Endothelial cell of umbilical vein (primary cell): ENCODE results near the gene EIF1B. TPM values are rescaled to one million over a fixed set of nuclear protein-coding genes. Genes with fewer than 3 reads are reported as not detected.

Source experiments
- BruUV-seq: library from RNA; stranded (reverse); fragments of 400-500 nt; replicated peaks from 2 replicates; lab custom pipeline; 2021; lab: Mats Ljungman, UMichigan
- CTCF ChIA-PET: fragments of 300-600, 350-600 bp; sonication (Branson Sonifier 250); formaldehyde crosslinking; loops from one replicate; lab custom pipeline; 2021; ENCODE audit warnings: antibody characterized with exemption, inconsistent platforms; lab: Charles Lee
- POLR2A ChIA-PET: fragments of 300-600, 350-600 bp; sonication (Branson Sonifier 250); formaldehyde crosslinking; loops from one replicate; lab custom pipeline; 2021; ENCODE audit warnings: antibody characterized with exemption, inconsistent platforms; lab: Charles Lee
- DNase-seq: peaks from one replicate; pipeline ENCODE4 v3.0.0-alpha.2; 2011; ENCODE audit warnings: low read depth, low spot score
- FAIRE-seq: peaks from 2 replicates; lab custom pipeline; 2011; peaks lifted over from hg19 to GRCh38; lab: Jason Lieb, UNC
- H2AFZ ChIP-seq: 2 replicates; pipeline ENCODE4 v1.6.0; 2012; ENCODE audit warnings: low read depth, low read length, control low read depth, inconsistent platforms
- H3K27ac ChIP-seq: 2 replicates; pipeline ENCODE4 v1.5.1; 2011; ENCODE audit warnings: low read depth, mild to moderate bottlenecking, control low read depth, low read length, moderate library complexity; ENCODE audit not compliant: insufficient read depth
- H3K27me3 ChIP-seq, 2 experiments: 2 replicates each; pipeline versions ENCODE4 v1.6.0 to v1.6.1; 2011; ENCODE audit warnings: low read length in 2 of 2, mixed read lengths in 1 of 2; ENCODE audit not compliant: control insufficient read depth in 2 of 2, insufficient read depth in 2 of 2
- H3K36me3 ChIP-seq, 2 experiments: 2 replicates in 1 of 2; 3 replicates in 1 of 2; pipeline ENCODE4 v1.5.1; 2011; ENCODE audit warnings: low read length in 2 of 2, mild to moderate bottlenecking in 1 of 2, moderate library complexity in 1 of 2; ENCODE audit not compliant: control insufficient read depth in 2 of 2, insufficient read depth in 2 of 2; ENCODE audit errors: extremely low read depth in 1 of 2
- H3K4me1 ChIP-seq: 3 replicates; pipeline ENCODE4 v1.5.1; 2011; ENCODE audit warnings: mild to moderate bottlenecking, low read length; ENCODE audit not compliant: control insufficient read depth, insufficient read depth; ENCODE audit errors: extremely low read depth
- H3K4me2 ChIP-seq: 2 replicates; pipeline ENCODE4 v1.6.1; 2011; ENCODE audit warnings: low read length, control low read depth, mixed read lengths; ENCODE audit not compliant: insufficient read depth
- H3K4me3 ChIP-seq, 3 experiments: fragments of 200-600 bp in 1 of 3; sonication (generic), shearing (Covaris generic) in 1 of 3; replicated peaks in 1 of 3; 2 replicates each; pipeline ENCODE4 v1.5.1; 2011 to 2016; ENCODE audit warnings: control low read depth in 3 of 3, low read length in 3 of 3, mild to moderate bottlenecking in 2 of 3, inconsistent platforms in 1 of 3, low read depth in 1 of 3, moderate library complexity in 1 of 3; ENCODE audit not compliant: insufficient read depth in 1 of 3
- H3K79me2 ChIP-seq: 2 replicates; pipeline ENCODE4 v1.6.0; 2012; ENCODE audit warnings: low read length, inconsistent platforms; ENCODE audit not compliant: control insufficient read depth, insufficient read depth
- H3K9ac ChIP-seq: replicated peaks from 2 replicates; pipeline ENCODE3; 2011; ENCODE audit warnings: low read length, control low read depth; ENCODE audit not compliant: insufficient read depth; ENCODE audit errors: extremely low read depth
- H3K9me1 ChIP-seq: replicated peaks from 3 replicates; pipeline ENCODE4 v1.6.0; 2011; ENCODE audit warnings: mild to moderate bottlenecking, low read length; ENCODE audit not compliant: control insufficient read depth, insufficient read depth; ENCODE audit errors: extremely low read depth
- H3K9me3 ChIP-seq: replicated peaks from 2 replicates; pipeline ENCODE4 v1.5.1; 2012; ENCODE audit warnings: low read length, inconsistent platforms; ENCODE audit not compliant: control insufficient read depth, insufficient read depth
- H4K20me1 ChIP-seq: replicated peaks from 2 replicates; pipeline ENCODE3; 2011; ENCODE audit warnings: mild to moderate bottlenecking, low read length; ENCODE audit not compliant: control insufficient read depth, insufficient read depth; ENCODE audit errors: extremely low read depth
- EZH2 ChIP-seq: IDR thresholded peaks from 2 replicates; pipeline ENCODE4 v1.6.1; 2012; ENCODE audit warnings: borderline replicate concordance, low read depth, mild to moderate bottlenecking, moderate library complexity, low read length, inconsistent platforms; ENCODE audit not compliant: severe bottlenecking
- FOS ChIP-seq: IDR thresholded peaks from 2 replicates; pipeline ENCODE4 v1.6.1; 2011; ENCODE audit warnings: mild to moderate bottlenecking, low read length, moderate library complexity, borderline replicate concordance; ENCODE audit not compliant: insufficient read depth
- GATA2 ChIP-seq: IDR thresholded peaks from 2 replicates; pipeline ENCODE4 v1.7.0; 2011; ENCODE audit warnings: low read depth, mild to moderate bottlenecking, moderate library complexity, mixed read lengths, low read length; ENCODE audit not compliant: insufficient read length, insufficient read depth
- JUN ChIP-seq: IDR thresholded peaks from 2 replicates; pipeline ENCODE4 v1.6.1; 2011; ENCODE audit warnings: borderline replicate concordance, low read depth; ENCODE audit not compliant: insufficient read length, insufficient read depth
- MYC ChIP-seq: IDR thresholded peaks from one replicate; pipeline ENCODE4 v1.6.1; 2011; ENCODE audit warnings: mild to moderate bottlenecking, low read depth, low read length
- POLR2A ChIP-seq: IDR thresholded peaks from 2 replicates; pipeline ENCODE4 v1.6.1; 2012; ENCODE audit warnings: low read depth, mild to moderate bottlenecking, control low read depth, low read length
- POLR2AphosphoS5 ChIP-seq: IDR thresholded peaks from 2 replicates; pipeline ENCODE4 v1.6.1; 2012; ENCODE audit warnings: low read depth, mild to moderate bottlenecking, control low read depth, low read length, moderate library complexity; ENCODE audit not compliant: insufficient read depth
- dilution Hi-C: fragments of 300-500 bp; cut with MboI; formaldehyde crosslinking; loops from one replicate; pipeline ENCODE4 v1.15.0; 2019; ENCODE audit warnings: low sequenced_read_pairs; ENCODE audit not compliant: extremely low pct_ligation_motif_present
- intact Hi-C: fragments of 100-400 bp; cut with micrococcal nuclease; formaldehyde crosslinking; loops from one replicate; pipeline ENCODE4 v1.10.0; 2022
- polyA plus RNA-seq, 4 experiments: library from polyadenylated mRNA; depleted of rRNA in 3 of 4; stranded (reverse) in 3 of 4; unstranded in 1 of 4; fragments of >200 nt; gene quantifications; 2 replicates each; pipeline versions ENCODE4 v1.2.1 to v1.2.3, GENCODE V29; 2011 to 2012; ENCODE audit warnings: missing spikeins in 1 of 4
- total RNA-seq: library from RNA; stranded (reverse); gene quantifications from 2 replicates; pipeline ENCODE4 v1.2.3, GENCODE V29; 2021
- TF ChIP-seq, protein P1 (sequence below): IDR thresholded peaks from 2 replicates; pipeline ENCODE4 v1.6.1; 2011; ENCODE audit not compliant: insufficient read depth, insufficient read length
- TF ChIP-seq, protein P2 (sequence below), 2 donors: IDR thresholded peaks; 1 replicate in 1 of 2; 2 replicates in 1 of 2; pipeline ENCODE4 v1.5.1; 2011; ENCODE audit warnings: low read length in 2 of 2, mild to moderate bottlenecking in 2 of 2, moderate library complexity in 2 of 2, control low read depth in 1 of 2, inconsistent platforms in 1 of 2, low read depth in 1 of 2; ENCODE audit not compliant: insufficient read depth in 1 of 2; ENCODE audit errors: extremely low read depth in 1 of 2

The EIF1B gene
- total and polyA plus RNA-seq, 2 donors (not counting 3 experiments of a cell fraction or from before 2014, with no cell fraction given): 17.8 to 46.0 TPM

DNA sequence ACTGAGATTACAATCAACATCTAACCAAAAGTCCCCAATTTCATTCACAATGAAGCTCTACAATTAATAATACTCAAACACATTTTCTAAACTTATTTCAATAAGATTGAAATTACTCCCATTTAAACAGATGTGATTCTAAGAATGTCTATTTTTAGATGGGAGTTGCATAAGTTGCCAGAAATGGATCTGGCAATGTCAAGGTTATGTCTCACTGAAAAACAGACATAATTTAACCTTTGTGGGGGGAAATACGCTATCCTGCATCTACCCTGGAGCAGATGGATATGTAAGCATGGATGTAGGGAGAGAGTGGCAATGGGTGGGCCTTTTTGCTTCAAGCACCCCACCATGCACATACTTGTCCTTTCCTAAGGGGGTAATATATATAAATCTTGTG is 6.7 kb upstream of the EIF1B start:
- no peak for DNase-seq
- H3K36me3 ChIP-seq: no peaks in the 10 kb centered on the region
- intact Hi-C loops (no loop called here), dilution Hi-C loops (no loop called here)
- H3K27me3 ChIP-seq: no peaks in the 10 kb centered on the region
- no peak overlapping the region for H3K4me2 ChIP-seq
- H3K4me3 ChIP-seq: no peak overlapping the region
- peaks cover 10% of the 10 kb centered on the region for H3K4me1 ChIP-seq
- no peak overlapping the region for H3K9ac ChIP-seq
- TF ChIP-seq POLR2AphosphoS5: no peak
- no peak for TF ChIP-seq POLR2A
- no peak for TF ChIP-seq MYC
- TF ChIP-seq, protein P1, sequence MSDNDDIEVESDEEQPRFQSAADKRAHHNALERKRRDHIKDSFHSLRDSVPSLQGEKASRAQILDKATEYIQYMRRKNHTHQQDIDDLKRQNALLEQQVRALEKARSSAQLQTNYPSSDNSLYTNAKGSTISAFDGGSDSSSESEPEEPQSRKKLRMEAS: no peak
- TF ChIP-seq, protein P2, sequence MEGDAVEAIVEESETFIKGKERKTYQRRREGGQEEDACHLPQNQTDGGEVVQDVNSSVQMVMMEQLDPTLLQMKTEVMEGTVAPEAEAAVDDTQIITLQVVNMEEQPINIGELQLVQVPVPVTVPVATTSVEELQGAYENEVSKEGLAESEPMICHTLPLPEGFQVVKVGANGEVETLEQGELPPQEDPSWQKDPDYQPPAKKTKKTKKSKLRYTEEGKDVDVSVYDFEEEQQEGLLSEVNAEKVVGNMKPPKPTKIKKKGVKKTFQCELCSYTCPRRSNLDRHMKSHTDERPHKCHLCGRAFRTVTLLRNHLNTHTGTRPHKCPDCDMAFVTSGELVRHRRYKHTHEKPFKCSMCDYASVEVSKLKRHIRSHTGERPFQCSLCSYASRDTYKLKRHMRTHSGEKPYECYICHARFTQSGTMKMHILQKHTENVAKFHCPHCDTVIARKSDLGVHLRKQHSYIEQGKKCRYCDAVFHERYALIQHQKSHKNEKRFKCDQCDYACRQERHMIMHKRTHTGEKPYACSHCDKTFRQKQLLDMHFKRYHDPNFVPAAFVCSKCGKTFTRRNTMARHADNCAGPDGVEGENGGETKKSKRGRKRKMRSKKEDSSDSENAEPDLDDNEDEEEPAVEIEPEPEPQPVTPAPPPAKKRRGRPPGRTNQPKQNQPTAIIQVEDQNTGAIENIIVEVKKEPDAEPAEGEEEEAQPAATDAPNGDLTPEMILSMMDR (IDR thresholded peaks at IDR 0.05; ENCODE audit: extremely low read depth in 1 of 2, insufficient read depth in 1 of 2, low read depth in 1 of 2, low read length in 2 of 2): no peak
- no peak for FAIRE-seq
- H3K9me3 ChIP-seq: no peaks in the 10 kb centered on the region
- no peaks in the 10 kb centered on the region for H3K79me2 ChIP-seq
- no TSS peak for BruUV-seq
- POLR2A ChIA-PET: no interaction called here
- H3K27ac ChIP-seq: no peak overlapping the region
- H4K20me1 ChIP-seq: no peaks in the 10 kb centered on the region
- H2AFZ ChIP-seq: no peak overlapping the region
- CTCF ChIA-PET: no interaction called here
- no peaks in the 10 kb centered on the region for H3K9me1 ChIP-seq

DNA sequence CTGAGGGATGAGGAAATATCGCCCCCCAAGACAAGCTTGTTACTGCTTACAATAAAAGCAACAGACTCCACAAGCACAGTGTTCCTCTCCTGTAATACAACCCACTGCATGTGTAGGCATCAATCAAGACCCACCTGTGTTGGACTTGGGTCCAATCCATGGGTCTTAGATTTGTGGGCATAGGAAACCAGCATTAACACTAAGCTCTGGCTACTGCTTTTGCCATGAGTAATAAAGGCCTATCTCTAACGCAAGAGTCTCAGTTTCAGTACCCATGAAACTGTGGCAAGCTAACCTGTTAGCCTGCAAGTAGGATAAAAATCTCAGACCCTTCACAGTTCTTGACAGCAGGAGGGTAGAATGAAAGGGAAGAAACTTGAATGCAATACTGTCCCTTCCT is 5.2 kb upstream of the EIF1B start:
- Histone ChIP-seq H2AFZ (no peak overlapping the region), H4K20me1 (no peaks in the 10 kb centered on the region), H3K27ac (no peak overlapping the region), H3K9ac (no peak overlapping the region), H3K36me3 (no peaks in the 10 kb centered on the region), H3K4me1 (peaks cover 15% of the 10 kb centered on the region), H3K9me3 (no peaks in the 10 kb centered on the region), H3K79me2 (no peaks in the 10 kb centered on the region), H3K27me3 (no peaks in the 10 kb centered on the region), H3K4me3 (no peak overlapping the region), H3K4me2 (no peak overlapping the region), H3K9me1 (no peaks in the 10 kb centered on the region)
- POLR2A ChIA-PET: no interaction called here
- FAIRE-seq (no peak), DNase-seq (no peak)
- intact Hi-C loops: no loop called here
- dilution Hi-C loops: no loop called here
- TF ChIP-seq GATA2 (no peak), FOS (no peak), POLR2AphosphoS5 (no peak), EZH2 (no peak), JUN (no peak), MYC (no peak), POLR2A (no peak)
- TF ChIP-seq, protein P1: no peak
- TF ChIP-seq, protein P2 (IDR thresholded peaks at IDR 0.05; ENCODE audit: extremely low read depth in 1 of 2, insufficient read depth in 1 of 2, low read depth in 1 of 2, low read length in 2 of 2): no peak
- CTCF ChIA-PET: interaction anchor here (1.0 to 1.4 kb wide), 2 partner anchors 113 to 806 kb away, joined by 3 to 4 read pairs; no protein-coding TSS in a partner anchor
- BruUV-seq: no TSS peak
